ENCODE results near the gene MYO18B. TPM values are rescaled to one million over a fixed set of nuclear protein-coding genes. Genes with fewer than 3 reads are reported as not detected.

The MYO18B gene
- total RNA-seq, 1 experiment from 2014 or later, result 0.03 TPM

- DNase-seq, result no peak
These were observed 85.4 kb downstream of the MYO18B start for GRCh38 chr22:25827415-25827814.

DNA sequence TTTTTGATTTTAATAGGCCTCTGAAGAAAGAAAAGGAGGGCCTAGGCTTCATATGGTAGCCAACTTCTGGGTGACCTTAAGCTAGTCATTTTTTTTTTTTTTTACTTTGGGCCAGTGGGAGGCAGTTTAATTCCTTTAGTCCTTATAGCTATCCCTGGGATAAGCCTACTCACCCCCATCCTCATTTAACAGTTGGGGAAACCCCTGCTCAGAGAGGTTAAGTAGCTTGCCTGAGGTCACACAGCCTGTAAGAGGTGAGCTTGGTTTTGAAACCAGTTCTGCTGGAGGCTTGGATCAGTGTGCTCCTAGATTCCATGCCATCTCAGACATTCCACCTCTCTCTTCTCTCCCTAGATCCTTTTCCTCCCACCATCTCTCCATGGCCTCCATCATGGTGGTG, 86.4 kb downstream of the MYO18B start:
- no peaks in the 10 kb centered on the region; the same call in 1 of the 2 replicates for H3K27me3 ChIP-seq (ENCODE audit: control insufficient read depth, insufficient read depth, low read length)
- no peak overlapping the region for H3K4me3 ChIP-seq (ENCODE audit: insufficient read depth, low read depth, low read length)
- DNase-seq, result no peak
- H3K36me3 ChIP-seq (replicated peaks; ENCODE audit: control insufficient read depth, insufficient read depth, low read length), result no peaks in the 10 kb centered on the region

More at GRCh38 chr22:25827415-25827814, 85.4 kb downstream of the MYO18B start:
- H3K36me3 ChIP-seq (replicated peaks; ENCODE audit: control insufficient read depth, insufficient read depth, low read length), result no peaks in the 10 kb centered on the region
- no peak overlapping the region for H3K4me3 ChIP-seq (ENCODE audit: insufficient read depth, low read depth, low read length)
- H3K27me3 ChIP-seq (ENCODE audit: control insufficient read depth, insufficient read depth, low read length), result no peaks in the 10 kb centered on the region; the same call in 1 of the 2 replicates

DNA sequence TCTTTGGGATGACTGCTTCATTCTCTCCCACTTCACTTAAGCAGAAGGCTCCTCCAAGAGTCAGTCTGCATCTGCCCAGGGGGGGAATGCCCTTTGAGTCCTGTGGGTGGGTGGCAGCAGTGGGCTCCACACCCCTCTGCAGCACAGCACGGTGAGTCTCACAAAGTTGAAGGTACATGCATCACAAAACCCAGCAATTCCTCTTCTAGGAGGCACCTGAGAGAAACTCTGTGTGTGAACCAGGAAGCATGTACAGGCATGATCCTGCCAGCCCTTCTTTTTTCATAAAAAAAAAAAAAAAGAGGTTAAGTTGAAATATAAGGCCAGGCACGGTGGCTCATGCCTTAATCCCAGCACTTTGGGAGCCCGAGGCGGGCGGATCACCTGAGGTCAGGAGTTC, 87.2 kb downstream of the MYO18B start:
- no peaks in the 10 kb centered on the region for H3K36me3 ChIP-seq (replicated peaks; ENCODE audit: control insufficient read depth, insufficient read depth, low read length)
- no peaks in the 10 kb centered on the region; the same call in 1 of the 2 replicates for H3K27me3 ChIP-seq (ENCODE audit: control insufficient read depth, insufficient read depth, low read length)
- H3K4me3 ChIP-seq (ENCODE audit: insufficient read depth, low read depth, low read length), result no peak overlapping the region
- DNase-seq, result no peak

DNA sequence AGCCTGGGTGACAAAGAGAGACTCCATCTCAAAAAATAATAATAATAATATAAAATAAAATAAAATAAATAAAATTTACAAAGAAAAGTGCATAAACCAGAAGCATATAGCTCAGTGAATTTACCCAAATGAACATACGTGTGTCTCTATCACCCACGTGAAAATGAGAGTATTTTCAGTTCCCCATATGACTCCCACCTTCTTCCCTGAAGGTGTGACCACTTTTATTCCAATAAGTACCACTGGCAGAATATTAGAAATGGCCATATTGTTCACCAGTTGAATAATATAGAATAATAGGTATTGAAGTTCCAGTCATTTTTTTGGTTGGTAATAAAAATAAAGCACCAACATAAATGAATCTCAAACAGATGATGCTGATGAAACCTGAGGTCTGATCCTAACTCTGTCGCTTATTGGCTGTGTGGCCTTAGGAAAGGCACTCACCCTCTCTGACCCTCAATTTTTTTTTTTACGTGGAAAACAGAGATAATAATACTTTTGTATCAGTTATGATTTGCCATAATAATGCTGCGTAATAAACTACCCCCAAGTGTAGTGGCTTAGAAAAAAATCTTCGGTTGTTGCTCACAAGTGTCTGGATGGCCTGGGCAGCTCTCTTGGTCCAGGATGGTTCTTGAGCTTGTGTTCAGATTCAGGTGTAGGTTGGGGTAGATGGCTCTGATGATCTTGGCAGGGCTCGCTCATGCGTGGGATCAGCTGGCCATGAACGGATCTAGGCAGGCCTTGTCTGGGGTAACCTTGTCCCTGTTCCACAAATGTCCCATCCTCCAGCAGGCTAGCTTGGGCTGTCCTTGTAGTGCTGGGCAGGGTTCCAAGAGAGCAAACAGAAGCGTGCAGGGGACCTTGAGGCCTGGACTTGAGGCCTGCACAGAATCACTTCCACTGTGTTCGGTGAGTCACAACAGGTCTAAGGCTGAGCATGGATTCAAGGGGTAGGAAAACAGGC, 88.1 kb downstream of the MYO18B start:
- no peaks in the 10 kb centered on the region for H3K36me3 ChIP-seq (replicated peaks; ENCODE audit: control insufficient read depth, insufficient read depth, low read length)
- H3K4me3 ChIP-seq (ENCODE audit: insufficient read depth, low read depth, low read length), result no peak overlapping the region
- H3K27me3 ChIP-seq (ENCODE audit: control insufficient read depth, insufficient read depth, low read length), result no peaks in the 10 kb centered on the region; the same call in 1 of the 2 replicates
- DNase-seq, result no peak

GRCh38 chr22:25833091-25833490, 91.1 kb downstream of the MYO18B start:
- DNase-seq, result no peak
- no peak overlapping the region for H3K4me3 ChIP-seq (ENCODE audit: insufficient read depth, low read depth, low read length)
- H3K36me3 ChIP-seq (replicated peaks; ENCODE audit: control insufficient read depth, insufficient read depth, low read length), result no peaks in the 10 kb centered on the region
- no peaks in the 10 kb centered on the region for H3K27me3 ChIP-seq (ENCODE audit: control insufficient read depth, insufficient read depth, low read length)

DNA sequence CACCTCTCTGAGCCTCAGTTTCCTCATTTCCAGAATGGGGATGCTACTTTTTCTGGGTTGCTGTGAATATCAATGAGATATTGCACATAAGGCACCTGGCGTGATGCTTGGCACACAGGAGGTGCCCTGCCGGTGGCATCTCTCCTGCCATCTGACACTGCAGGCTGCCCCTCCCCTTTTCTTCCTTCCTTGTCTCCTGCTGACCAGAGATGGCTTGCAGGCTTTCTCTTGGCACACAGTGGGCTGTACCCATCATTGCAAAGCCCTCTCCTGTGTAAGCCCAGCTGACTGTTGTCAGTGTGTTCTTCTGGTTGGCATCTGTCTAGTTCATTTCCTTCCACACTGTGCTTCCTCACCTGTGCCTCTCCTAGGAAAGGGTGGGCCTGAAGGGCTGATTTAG, 91.7 kb downstream of the MYO18B start:
- Histone ChIP-seq H3K36me3 (replicated peaks; ENCODE audit: control insufficient read depth, insufficient read depth, low read length) (no peaks in the 10 kb centered on the region), H3K4me3 (ENCODE audit: insufficient read depth, low read depth, low read length) (no peak overlapping the region), H3K27me3 (ENCODE audit: control insufficient read depth, insufficient read depth, low read length) (no peaks in the 10 kb centered on the region)
- no peak for DNase-seq

DNA sequence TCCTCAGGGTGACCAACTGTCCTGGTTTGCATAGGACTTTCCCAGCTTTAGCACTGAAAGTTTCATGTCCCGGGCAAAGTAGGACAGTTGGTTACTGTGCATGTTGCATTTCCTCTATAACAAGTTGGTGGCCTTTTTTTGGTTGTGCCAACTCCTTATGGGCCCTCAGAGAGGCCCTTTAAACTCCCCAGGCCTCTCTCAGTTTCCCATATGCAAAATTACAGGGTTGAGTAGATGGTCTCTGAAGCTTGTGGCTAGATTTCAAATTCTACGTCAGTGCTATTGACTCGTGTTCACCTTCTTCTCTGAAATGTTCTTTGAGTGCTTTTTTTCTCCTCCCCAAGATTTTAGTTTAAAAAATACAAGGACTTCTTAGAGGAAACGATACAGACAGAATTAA, 92.5 kb downstream of the MYO18B start:
- Histone ChIP-seq H3K27me3 (ENCODE audit: control insufficient read depth, insufficient read depth, low read length) (no peaks in the 10 kb centered on the region), H3K36me3 (replicated peaks; ENCODE audit: control insufficient read depth, insufficient read depth, low read length) (no peaks in the 10 kb centered on the region), H3K4me3 (ENCODE audit: insufficient read depth, low read depth, low read length) (no peak overlapping the region)
- no peak for DNase-seq

DNA sequence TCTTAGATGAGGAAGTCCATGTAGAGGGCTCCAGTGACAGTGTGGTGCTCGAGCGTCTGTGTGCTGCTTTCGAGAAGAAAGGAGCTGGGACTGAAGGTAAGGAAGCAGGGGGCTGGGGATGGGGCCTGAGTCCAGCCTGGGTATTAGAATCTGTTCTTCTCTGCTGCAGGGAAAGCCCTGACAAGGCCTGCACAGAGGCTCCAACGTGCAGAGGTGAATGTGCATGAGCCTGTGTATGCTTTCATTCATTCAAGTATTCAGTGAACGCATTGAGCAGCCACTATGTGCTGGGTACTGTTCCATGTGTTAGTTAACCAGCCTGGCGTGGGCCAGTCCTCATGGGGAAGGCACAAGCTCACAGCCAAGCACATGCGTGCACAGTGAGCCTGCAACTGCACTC, 93.4 kb downstream of the MYO18B start:
- H3K27me3 ChIP-seq (ENCODE audit: control insufficient read depth, insufficient read depth, low read length), result no peaks in the 10 kb centered on the region
- no peak for DNase-seq
- no peaks in the 10 kb centered on the region for H3K36me3 ChIP-seq (replicated peaks; ENCODE audit: control insufficient read depth, insufficient read depth, low read length)
- H3K4me3 ChIP-seq (ENCODE audit: insufficient read depth, low read depth, low read length), result no peak overlapping the region

- H3K4me3 ChIP-seq (ENCODE audit: insufficient read depth, low read depth, low read length), result no peak overlapping the region
- DNase-seq, result no peak
- no peaks in the 10 kb centered on the region for H3K36me3 ChIP-seq (replicated peaks; ENCODE audit: control insufficient read depth, insufficient read depth, low read length)
- no peaks in the 10 kb centered on the region for H3K27me3 ChIP-seq (ENCODE audit: control insufficient read depth, insufficient read depth, low read length)
These were observed 95.4 kb downstream of the MYO18B start for GRCh38 chr22:25837288-25837900.

DNA sequence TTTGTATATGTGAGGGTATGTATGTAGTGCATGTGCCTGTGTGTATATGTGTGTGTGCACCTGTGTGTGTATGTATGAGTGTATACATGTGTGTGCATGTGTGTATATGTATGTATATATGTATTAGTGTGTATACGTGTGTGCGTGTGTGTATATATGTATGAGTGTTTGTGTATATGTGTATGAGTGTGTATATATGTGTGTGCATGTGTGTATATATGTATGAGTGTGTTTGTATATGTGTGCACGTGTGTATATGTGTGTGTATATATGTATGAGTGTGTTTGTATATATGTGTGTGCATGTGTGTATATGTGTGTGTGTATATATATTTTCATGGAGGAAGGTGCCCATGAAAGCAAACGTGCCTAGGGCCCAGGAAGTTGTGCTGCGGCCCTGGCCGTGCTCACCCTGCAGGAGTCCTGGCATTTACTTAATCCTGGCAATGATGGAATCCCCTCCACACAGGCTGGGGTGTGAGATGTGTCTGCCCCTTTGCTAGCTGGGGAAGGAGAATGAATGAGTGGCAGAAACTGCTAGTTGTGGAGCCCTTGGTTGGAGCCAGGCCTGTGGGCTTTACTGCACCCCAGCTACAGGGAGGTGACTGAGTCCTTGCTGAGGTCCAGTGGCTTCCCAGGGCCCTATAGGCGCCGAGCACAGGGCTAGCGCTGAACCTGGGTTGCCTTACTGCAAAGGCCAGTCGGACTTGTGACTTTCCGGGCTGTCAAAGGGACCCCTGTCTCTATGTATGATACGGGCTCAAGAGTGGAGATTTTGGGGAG, 97.2 kb downstream of the MYO18B start:
- H3K27me3 ChIP-seq (ENCODE audit: control insufficient read depth, insufficient read depth, low read length), result no peaks in the 10 kb centered on the region
- H3K36me3 ChIP-seq (replicated peaks; ENCODE audit: control insufficient read depth, insufficient read depth, low read length), result no peaks in the 10 kb centered on the region
- DNase-seq, result no peak
- no peak overlapping the region for H3K4me3 ChIP-seq (ENCODE audit: insufficient read depth, low read depth, low read length)

- Histone ChIP-seq H3K4me3 (ENCODE audit: insufficient read depth, low read depth, low read length) (no peak overlapping the region), H3K36me3 (replicated peaks; ENCODE audit: control insufficient read depth, insufficient read depth, low read length) (no peaks in the 10 kb centered on the region), H3K27me3 (ENCODE audit: control insufficient read depth, insufficient read depth, low read length) (no peaks in the 10 kb centered on the region)
- no peak for DNase-seq
These were observed 97.8 kb downstream of the MYO18B start for GRCh38 chr22:25839755-25840154.

GRCh38 chr22:25840167-25840566, 98.2 kb downstream of the MYO18B start:
- DNase-seq, result no peak
- H3K4me3 ChIP-seq (ENCODE audit: insufficient read depth, low read depth, low read length), result no peak overlapping the region
- no peaks in the 10 kb centered on the region for H3K36me3 ChIP-seq (replicated peaks; ENCODE audit: control insufficient read depth, insufficient read depth, low read length)
- H3K27me3 ChIP-seq (ENCODE audit: control insufficient read depth, insufficient read depth, low read length), result no peaks in the 10 kb centered on the region

- no peak for DNase-seq
- Histone ChIP-seq H3K27me3 (ENCODE audit: control insufficient read depth, insufficient read depth, low read length) (no peaks in the 10 kb centered on the region), H3K36me3 (replicated peaks; ENCODE audit: control insufficient read depth, insufficient read depth, low read length) (no peaks in the 10 kb centered on the region), H3K4me3 (ENCODE audit: insufficient read depth, low read depth, low read length) (no peak overlapping the region)
These were observed 98.9 kb downstream of the MYO18B start for GRCh38 chr22:25840891-25841290.

GRCh38 chr22:25841775-25842174, 99.8 kb downstream of the MYO18B start:
- DNase-seq, result no peak
- H3K36me3 ChIP-seq (replicated peaks; ENCODE audit: control insufficient read depth, insufficient read depth, low read length), result no peaks in the 10 kb centered on the region
- H3K27me3 ChIP-seq (ENCODE audit: control insufficient read depth, insufficient read depth, low read length), result no peaks in the 10 kb centered on the region
- H3K4me3 ChIP-seq (ENCODE audit: insufficient read depth, low read depth, low read length), result no peak overlapping the region
